Activated naive CD8-positive, alpha-beta T cell treated with anti-CD3 and anti-CD28 coated beads for 36 hours (primary cell): Measurements from ENCODE around the gene ABCC1. TPM values are rescaled to one million over a fixed set of nuclear protein-coding genes. Genes with fewer than 3 reads are reported as not detected.
"Not testable (repeated sequence)": the region's sequence is repeated elsewhere in the genome, so short reads cannot be mapped to it uniquely, and the experiment has no call there.

Source experiments
- DNase-seq: peaks from one replicate; pipeline ENCODE4 v3.0.0; 2021
- H3K27ac Mint-ChIP-seq: one replicate; pipeline ENCODE4 v1.8.0; 2022; ENCODE audit warnings: mild to moderate bottlenecking, moderate library complexity, mixed read lengths
- H3K27me3 Mint-ChIP-seq: one replicate; pipeline ENCODE4 v1.8.0; 2022; ENCODE audit warnings: mild to moderate bottlenecking, mixed read lengths
- H3K36me3 Mint-ChIP-seq: one replicate; pipeline ENCODE4 v1.8.0; 2021; ENCODE audit warnings: mild to moderate bottlenecking, mixed read lengths
- H3K4me1 Mint-ChIP-seq: one replicate; pipeline ENCODE4 v1.8.0; 2021; ENCODE audit warnings: mixed read lengths
- H3K4me3 Mint-ChIP-seq: one replicate; pipeline ENCODE4 v1.8.0; 2022; ENCODE audit warnings: mild to moderate bottlenecking, moderate library complexity, mixed read lengths
- H3K9me3 Mint-ChIP-seq: one replicate; pipeline ENCODE4 v1.8.0; 2022; ENCODE audit warnings: mixed read lengths
- total RNA-seq, 2 experiments: library from RNA; stranded (reverse); gene quantifications; one replicate each; pipeline ENCODE4 v1.2.3, GENCODE V29; 2021

Gene ABCC1
- total RNA-seq, 2 experiments from 2014 or later: 57.0 to 61.9 TPM

DNA sequence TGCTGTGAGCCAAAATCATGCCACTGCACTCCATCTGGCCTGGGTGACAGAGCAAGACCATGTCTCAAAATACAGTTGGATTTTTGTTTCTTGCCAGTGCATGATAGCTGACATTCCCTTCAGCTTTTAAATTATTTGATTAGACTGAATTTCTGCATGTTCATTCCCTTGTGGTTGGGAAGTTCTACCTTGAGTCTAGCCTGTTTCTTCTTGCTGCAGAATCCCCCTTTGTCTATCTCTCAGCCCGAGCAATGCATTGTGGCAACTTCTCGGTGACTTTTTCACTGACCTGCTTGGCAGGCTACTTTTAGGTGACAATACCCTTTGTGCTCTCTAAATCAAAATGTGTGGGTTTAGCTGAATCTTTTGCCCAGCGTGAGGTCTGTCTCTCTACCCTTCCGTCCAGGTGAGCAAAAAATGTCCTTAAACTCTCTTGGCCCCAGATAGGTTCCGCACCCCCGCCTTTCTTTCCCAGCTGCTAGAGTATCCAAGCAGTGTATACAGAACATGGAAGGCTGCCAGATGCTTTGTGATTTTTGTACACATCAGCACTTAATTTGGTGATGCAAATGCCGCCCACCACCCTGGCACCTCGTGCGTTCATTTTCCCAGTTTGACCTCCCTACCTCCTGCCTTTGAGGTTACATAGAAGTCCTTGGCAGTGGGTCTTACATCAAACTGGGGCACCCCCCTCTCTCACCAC is 143.7 kb downstream of the ABCC1 start:
- H3K9me3 Mint-ChIP-seq: no peaks in the 10 kb centered on the region
- H3K27ac Mint-ChIP-seq: no peak overlapping the region
- no peak for DNase-seq

DNA sequence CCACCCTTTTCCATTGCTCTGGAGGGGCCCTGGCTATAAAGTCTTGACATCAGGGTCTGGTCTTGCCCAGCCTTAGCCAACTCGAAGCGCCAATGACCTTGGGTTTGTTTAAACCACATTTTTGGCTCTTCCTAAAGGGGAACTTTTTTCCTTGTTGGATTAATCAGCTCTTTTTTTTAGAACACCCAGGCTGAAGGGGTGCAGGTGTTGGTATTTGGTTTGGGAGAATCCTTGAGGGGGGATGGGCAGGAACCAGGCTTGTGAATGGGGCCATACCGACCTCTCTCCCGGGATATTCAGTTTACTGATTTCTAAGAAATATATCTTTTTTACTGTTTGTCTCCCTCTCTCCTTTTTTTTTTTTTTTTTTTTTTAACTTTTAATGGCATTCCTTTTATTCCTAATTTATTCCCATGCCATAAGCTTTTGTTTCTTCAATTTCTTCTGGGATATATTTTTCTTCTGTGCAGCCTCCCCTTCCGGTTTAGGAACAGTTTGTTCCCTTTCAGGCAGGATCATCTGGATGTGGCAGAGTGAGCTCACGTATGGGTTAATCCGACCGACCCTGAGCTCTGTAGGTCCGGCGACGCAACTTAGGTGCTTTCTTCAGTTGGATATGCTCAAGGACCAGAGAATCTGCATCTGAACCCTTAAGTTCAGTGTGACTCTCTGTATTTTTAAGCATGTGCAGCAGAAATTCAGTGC is 144.4 kb downstream of the ABCC1 start:
- Mint-ChIP-seq H3K27me3 (no peaks in the 10 kb centered on the region), H3K4me1 (no peaks in the 10 kb centered on the region), H3K27ac (no peak overlapping the region), H3K9me3 (no peaks in the 10 kb centered on the region), H3K4me3 (no peak overlapping the region), H3K36me3 (peaks cover 32% of the 10 kb centered on the region)
- DNase-seq: no peak

More for the DNA sequence above, 143.7 kb downstream of the ABCC1 start:
- Mint-ChIP-seq H3K4me1 (no peaks in the 10 kb centered on the region), H3K27me3 (no peaks in the 10 kb centered on the region), H3K36me3 (peaks cover 31% of the 10 kb centered on the region), H3K4me3 (no peak overlapping the region)

DNA sequence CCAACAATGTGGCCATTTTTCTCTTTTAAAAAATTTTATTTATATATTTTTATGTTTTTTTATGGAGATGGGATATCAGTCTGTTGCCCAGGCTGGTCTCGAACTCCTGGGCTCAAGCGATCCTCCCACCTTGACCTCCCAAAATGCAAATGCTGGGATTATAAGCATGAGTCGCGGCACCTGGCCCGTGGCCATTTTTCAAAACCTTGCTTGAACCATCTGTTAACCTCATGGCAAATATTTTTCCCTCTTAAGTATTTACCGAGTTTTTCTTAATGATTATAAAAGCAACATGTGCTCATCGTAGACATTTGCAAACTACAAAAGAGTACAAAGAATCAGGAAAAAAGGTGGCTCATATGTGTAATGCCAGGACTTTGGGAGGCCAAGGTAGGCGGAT is 146.2 kb downstream of the ABCC1 start:
- no peaks in the 10 kb centered on the region for H3K4me1 Mint-ChIP-seq
- DNase-seq: no peak
- H3K27ac Mint-ChIP-seq: no peak overlapping the region
- no peaks in the 10 kb centered on the region for H3K27me3 Mint-ChIP-seq
- peaks cover 40% of the 10 kb centered on the region for H3K36me3 Mint-ChIP-seq
- no peaks in the 10 kb centered on the region for H3K9me3 Mint-ChIP-seq
- H3K4me3 Mint-ChIP-seq: no peak overlapping the region

DNA sequence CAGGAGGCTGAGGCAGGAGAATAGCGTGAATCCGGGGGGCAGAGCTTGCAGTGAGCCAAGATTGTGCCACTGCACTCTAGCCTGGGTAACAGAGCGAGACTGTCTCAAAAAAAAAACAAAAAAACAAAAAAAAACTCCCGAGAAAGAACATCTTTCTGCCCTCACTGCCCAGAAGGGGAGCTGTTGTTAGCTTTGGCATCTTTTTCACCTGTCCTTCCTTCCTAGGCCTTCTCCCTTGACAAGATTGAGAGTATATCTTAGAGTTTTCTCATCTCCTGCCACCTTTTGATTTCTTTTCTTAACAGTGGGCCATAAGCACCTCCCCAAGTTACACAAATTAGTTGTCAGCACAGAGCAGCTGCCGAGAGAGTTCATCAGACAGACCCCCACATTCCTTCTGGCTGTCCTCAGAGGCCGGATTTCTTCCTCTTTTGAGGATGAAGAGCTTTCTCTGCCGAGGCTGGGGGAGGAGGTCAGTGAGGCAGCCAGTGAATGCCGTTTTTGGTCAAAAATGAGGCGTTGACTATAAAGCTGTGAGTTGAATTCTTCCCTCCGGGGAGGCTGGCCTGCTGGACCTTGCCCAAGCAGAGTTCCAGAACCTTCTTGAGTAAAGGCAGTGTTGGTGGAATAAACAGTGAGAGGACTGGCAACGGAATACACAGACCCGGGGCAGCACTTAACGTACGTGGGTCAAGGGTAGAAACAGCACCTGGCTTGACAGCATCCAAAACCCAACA is 146.9 kb downstream of the ABCC1 start:
- Mint-ChIP-seq H3K9me3 (no peaks in the 10 kb centered on the region), H3K27me3 (no peaks in the 10 kb centered on the region), H3K4me1 (no peaks in the 10 kb centered on the region), H3K36me3 (peaks cover 35% of the 10 kb centered on the region), H3K27ac (no peak overlapping the region), H3K4me3 (no peak overlapping the region)
- no peak for DNase-seq

DNA sequence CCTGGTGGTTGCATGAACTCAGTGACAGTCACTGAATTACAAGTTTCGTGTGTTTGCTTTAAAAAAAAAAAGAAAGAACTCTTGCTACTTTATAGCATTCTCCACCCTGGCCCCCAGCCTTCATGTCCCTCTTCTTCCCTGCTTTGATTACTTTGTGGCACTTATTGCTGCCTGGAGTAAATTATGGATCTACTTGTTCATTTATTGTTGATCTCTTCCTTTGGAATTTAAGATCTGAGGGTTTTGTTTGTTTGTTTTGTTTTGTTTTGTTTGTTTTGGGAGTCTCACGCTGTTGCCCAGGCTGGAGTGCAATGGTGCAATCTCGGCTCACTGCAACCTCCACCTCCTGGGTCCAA is 147.4 kb downstream of the ABCC1 start:
- H3K9me3 Mint-ChIP-seq: no peaks in the 10 kb centered on the region
- no peaks in the 10 kb centered on the region for H3K27me3 Mint-ChIP-seq
- no peak for DNase-seq
- H3K4me1 Mint-ChIP-seq: no peaks in the 10 kb centered on the region
- H3K4me3 Mint-ChIP-seq: no peak overlapping the region
- peaks cover 37% of the 10 kb centered on the region for H3K36me3 Mint-ChIP-seq
- H3K27ac Mint-ChIP-seq: no peak overlapping the region

- Mint-ChIP-seq H3K4me3 (no peak overlapping the region), H3K36me3 (peaks cover 45% of the 10 kb centered on the region), H3K4me1 (no peaks in the 10 kb centered on the region), H3K9me3 (no peaks in the 10 kb centered on the region), H3K27me3 (no peaks in the 10 kb centered on the region), H3K27ac (no peak overlapping the region)
- no peak for DNase-seq
Measured at GRCh38 chr16:16099320-16099719, 149.9 kb downstream of the ABCC1 start.

DNA sequence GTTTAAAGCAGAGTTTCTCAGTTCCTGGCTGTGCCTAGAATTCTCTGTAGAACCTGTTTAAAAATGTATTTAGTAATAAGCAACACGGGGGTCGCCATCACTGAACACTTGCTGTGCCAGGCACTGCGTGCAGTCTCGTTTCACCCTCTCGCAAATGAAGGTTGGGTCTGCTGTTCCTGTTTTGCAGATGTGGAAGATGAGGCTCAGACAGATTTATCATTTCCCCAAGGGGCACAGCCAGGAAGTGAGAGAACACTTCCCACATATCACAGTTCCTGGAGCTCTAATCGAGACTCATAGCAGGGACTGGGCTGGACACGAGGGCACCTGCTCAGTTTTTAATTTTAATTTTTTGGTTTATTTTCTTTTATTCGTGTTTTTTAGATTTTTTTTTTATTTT is 151.2 kb downstream of the ABCC1 start:
- Mint-ChIP-seq H3K27me3 (no peaks in the 10 kb centered on the region), H3K27ac (peak overlapping the region; percentile 13), H3K4me3 (no peak overlapping the region), H3K9me3 (no peaks in the 10 kb centered on the region), H3K4me1 (no peaks in the 10 kb centered on the region), H3K36me3 (peaks cover 48% of the 10 kb centered on the region)
- no peak for DNase-seq

DNA sequence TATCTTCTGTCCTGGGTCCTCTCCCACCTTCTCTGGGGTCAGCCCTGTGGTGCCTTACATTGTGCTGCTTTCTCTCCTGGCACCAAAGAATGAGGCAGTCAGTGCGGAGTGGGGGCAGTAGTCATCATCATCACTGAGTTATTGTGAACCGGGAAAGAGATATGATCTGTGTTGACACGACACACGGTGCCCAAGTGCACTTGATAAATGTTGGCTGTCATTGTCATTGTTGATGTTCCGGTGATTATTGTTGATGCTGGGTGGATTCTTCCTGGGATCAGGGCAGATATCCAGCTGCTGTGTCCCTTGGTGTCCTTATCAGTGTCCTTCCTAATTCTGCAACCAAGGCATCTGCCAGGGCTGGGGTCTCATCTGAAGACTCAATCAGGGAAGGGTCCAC is 152.2 kb downstream of the ABCC1 start:
- no peaks in the 10 kb centered on the region for H3K9me3 Mint-ChIP-seq
- peaks cover 42% of the 10 kb centered on the region for H3K36me3 Mint-ChIP-seq
- H3K4me1 Mint-ChIP-seq: no peaks in the 10 kb centered on the region
- H3K4me3 Mint-ChIP-seq: no peak overlapping the region
- H3K27me3 Mint-ChIP-seq: no peaks in the 10 kb centered on the region
- H3K27ac Mint-ChIP-seq: no peak overlapping the region
- DNase-seq: no peak

DNA sequence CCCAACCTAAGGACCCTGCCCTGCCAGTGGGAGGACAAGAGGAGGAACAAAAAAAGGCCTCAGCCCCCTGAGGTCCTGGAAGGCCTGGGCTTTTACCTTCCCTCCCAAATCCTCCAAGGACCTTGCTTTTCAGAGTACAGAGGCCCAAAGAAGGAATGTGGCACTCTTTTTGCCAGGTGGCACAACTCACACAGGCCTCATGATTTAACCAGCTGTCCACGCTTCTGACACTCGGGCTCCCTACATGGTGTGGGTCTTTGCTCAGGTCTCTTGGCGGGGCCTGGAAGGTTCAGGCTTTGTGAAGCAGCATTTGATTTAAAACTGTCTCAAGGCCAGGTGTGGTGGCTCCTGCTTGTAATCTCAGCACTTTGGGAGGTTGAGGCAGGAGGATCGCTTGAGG is 153.3 kb downstream of the ABCC1 start:
- no peaks in the 10 kb centered on the region for H3K4me1 Mint-ChIP-seq

DNA sequence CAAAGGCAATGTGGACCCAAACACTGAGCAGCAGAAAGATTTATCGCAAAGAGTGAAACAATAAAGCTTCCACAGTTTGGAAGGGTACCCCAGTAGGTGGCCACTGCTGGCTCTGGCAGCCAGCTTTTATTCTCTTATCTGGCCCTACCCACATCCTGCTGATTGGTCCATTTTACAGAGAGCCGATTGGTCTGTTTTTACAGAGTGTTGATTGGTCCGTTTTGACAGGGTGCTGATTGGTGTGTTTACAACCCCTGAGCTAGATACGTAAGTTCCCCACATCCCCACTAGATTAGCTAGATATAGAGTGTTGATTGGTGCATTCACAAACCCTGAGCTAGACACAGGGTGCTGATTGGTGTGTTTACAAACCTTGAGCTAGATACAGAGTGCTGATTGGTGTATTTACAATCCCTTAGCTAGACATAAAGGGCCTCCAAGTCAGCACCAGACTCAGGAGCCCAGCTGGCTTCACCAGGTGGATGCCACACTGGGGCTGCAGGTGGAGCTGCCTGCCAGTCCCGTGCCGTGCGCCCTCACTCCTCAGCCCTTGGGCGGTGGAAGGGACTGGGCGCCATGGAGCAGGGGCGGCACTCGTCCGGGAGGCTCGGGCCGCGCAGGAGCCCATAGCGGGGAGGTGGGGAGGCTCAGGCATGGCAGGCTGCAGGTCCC is 154.9 kb downstream of the ABCC1 start:
- not testable (repeated sequence) for H3K27ac Mint-ChIP-seq, H3K27me3 Mint-ChIP-seq, H3K4me1 Mint-ChIP-seq, H3K9me3 Mint-ChIP-seq, H3K4me3 Mint-ChIP-seq, DNase-seq
- H3K36me3 Mint-ChIP-seq: peaks cover 38% of the 10 kb centered on the region

More for the DNA sequence above, 153.3 kb downstream of the ABCC1 start:
- Mint-ChIP-seq H3K4me3 (no peak overlapping the region), H3K27me3 (no peaks in the 10 kb centered on the region), H3K36me3 (peaks cover 37% of the 10 kb centered on the region), H3K9me3 (no peaks in the 10 kb centered on the region), H3K27ac (no peak overlapping the region)
- DNase-seq: no peak

DNA sequence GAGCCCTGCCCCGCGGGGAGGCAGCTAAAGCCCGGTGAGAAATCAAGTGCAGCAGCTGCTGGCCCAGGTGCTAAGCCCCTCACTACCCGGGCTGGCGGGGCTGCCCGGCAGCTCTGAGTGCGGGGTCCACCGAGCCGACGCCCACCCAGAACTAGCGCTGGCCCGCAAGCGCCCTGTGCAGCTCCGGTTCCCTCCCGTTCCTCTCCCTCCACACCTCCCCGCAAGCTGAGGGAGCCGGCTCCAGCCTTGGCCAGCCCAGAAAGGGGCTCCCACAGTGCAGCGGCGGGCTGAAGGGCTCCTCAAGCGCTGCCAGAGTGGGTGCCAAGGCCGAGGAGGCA is 155.4 kb downstream of the ABCC1 start:
- H3K9me3 Mint-ChIP-seq, H3K4me1 Mint-ChIP-seq, DNase-seq, H3K27me3 Mint-ChIP-seq, H3K4me3 Mint-ChIP-seq: not testable (repeated sequence)
- peak overlapping the region; percentile 14 for H3K27ac Mint-ChIP-seq
- peaks cover 35% of the 10 kb centered on the region for H3K36me3 Mint-ChIP-seq

GRCh38 chr16:16105646-16106045 is 156.2 kb downstream of the ABCC1 start:
- Mint-ChIP-seq H3K27me3 (no peaks in the 10 kb centered on the region), H3K27ac (no peak overlapping the region), H3K36me3 (peaks cover 38% of the 10 kb centered on the region), H3K9me3 (no peaks in the 10 kb centered on the region), H3K4me1 (no peaks in the 10 kb centered on the region), H3K4me3 (no peak overlapping the region)
- DNase-seq: no peak

DNA sequence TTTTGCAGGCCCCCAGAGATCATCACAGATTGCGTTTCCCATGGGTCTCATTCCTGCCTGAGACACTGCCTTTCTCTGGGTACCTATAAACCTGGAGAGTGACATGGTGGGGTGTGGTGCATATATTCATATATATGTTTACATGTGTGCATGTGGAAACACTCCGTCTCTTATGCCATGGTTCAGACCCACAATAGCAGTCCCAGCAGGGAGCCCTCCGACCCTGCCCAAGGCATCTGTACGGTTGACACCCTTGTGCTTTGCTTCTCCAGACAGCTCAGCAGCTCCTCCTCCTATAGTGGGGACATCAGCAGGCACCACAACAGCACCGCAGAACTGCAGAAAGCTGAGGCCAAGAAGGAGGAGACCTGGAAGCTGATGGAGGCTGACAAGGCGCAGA is 157.1 kb downstream of the ABCC1 start:
- Mint-ChIP-seq H3K36me3 (peaks cover 41% of the 10 kb centered on the region), H3K27me3 (no peaks in the 10 kb centered on the region), H3K4me3 (no peak overlapping the region), H3K27ac (no peak overlapping the region), H3K9me3 (no peaks in the 10 kb centered on the region), H3K4me1 (no peaks in the 10 kb centered on the region)
- DNase-seq: no peak

- Mint-ChIP-seq H3K4me3 (no peak overlapping the region), H3K9me3 (no peaks in the 10 kb centered on the region), H3K36me3 (peaks cover 39% of the 10 kb centered on the region), H3K27me3 (no peaks in the 10 kb centered on the region), H3K27ac (no peak overlapping the region), H3K4me1 (no peaks in the 10 kb centered on the region)
- DNase-seq: no peak
Measured at GRCh38 chr16:16107839-16108238, 158.4 kb downstream of the ABCC1 start.

DNA sequence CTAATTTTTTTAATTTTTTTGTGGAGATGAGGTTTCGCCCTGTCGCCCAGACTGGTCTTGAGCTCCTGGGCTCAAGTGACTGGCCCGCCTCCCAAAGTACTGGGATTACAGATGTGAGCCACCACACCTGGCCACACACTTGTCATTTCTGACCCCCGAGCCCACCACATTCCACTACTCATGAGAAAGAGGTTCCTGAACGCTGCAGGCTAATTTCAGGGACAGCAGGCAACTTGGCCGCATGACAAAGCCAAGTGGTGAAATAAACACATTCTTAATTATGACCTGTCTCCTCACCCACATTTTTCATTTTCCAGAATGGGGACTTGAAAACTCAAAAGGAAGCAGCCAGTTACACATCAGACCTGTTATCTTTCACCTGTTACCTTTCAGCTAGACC is 159.3 kb downstream of the ABCC1 start:
- Mint-ChIP-seq H3K4me1 (no peaks in the 10 kb centered on the region), H3K4me3 (no peak overlapping the region), H3K9me3 (no peaks in the 10 kb centered on the region), H3K27me3 (no peaks in the 10 kb centered on the region), H3K27ac (no peak overlapping the region), H3K36me3 (peaks cover 37% of the 10 kb centered on the region)
- no peak for DNase-seq
